K562 (cell line): ENCODE measurements around the gene ILK. TPM values are rescaled to one million over a fixed set of nuclear protein-coding genes. Genes with fewer than 3 reads are reported as not detected.

Experiments used
- ARID2 ChIP-seq: fragments of 450-650 bp; IDR thresholded peaks from 2 replicates; pipeline ENCODE4 v1.6.1; 2017; ENCODE audit warnings: antibody characterized with exemption, mild to moderate bottlenecking
- ETV5 ChIP-seq: sonication (generic); formaldehyde crosslinking; IDR thresholded peaks from 2 replicates; pipeline ENCODE4 v1.4.0; 2020; ENCODE audit warnings: low read depth, mild to moderate bottlenecking, missing genetic modification reagents
- ETV6 ChIP-seq, 3 experiments: fragments of 150-350 bp in 1 of 3; sonication (generic) in 1 of 3; formaldehyde crosslinking in 1 of 3; IDR thresholded peaks; 2 replicates each; pipeline versions ENCODE4 v1.6.1 to v1.8.0; 2014 to 2022; ENCODE audit warnings: borderline replicate concordance in 2 of 3, low read depth in 2 of 3, antibody characterized with exemption in 1 of 3, low read length in 1 of 3, mild to moderate bottlenecking in 1 of 3, missing genetic modification reagents in 1 of 3
- HMG20B ChIP-seq: fragments of 250-450 bp; sonication (Bioruptor Pico); IDR thresholded peaks from 2 replicates; pipeline ENCODE4 v1.5.0; 2021; ENCODE audit warnings: mild to moderate bottlenecking
- HMGN3 ChIP-seq: IDR thresholded peaks from 2 replicates; pipeline ENCODE4 v1.6.1; 2011; ENCODE audit warnings: borderline replicate concordance, low read depth, mild to moderate bottlenecking, mixed read lengths, low read length; ENCODE audit not compliant: insufficient read length; ENCODE audit errors: extremely low read depth
- LEF1 ChIP-seq: fragments of 450-650 bp; IDR thresholded peaks from 2 replicates; pipeline ENCODE4 v1.6.1; 2016; ENCODE audit warnings: mild to moderate bottlenecking
- MAFF ChIP-seq: IDR thresholded peaks from 2 replicates; pipeline ENCODE4 v1.6.1; 2012; ENCODE audit warnings: low read length, improper control_type of control experiment
- NFYB ChIP-seq: IDR thresholded peaks from 2 replicates; pipeline ENCODE4 v1.6.1; 2011; ENCODE audit warnings: mild to moderate bottlenecking, moderate library complexity; ENCODE audit not compliant: insufficient read length; ENCODE audit errors: extremely low read depth
- RAD51 ChIP-seq: fragments of 450-650 bp; IDR thresholded peaks from 2 replicates; pipeline ENCODE4 v1.7.1; 2016; ENCODE audit warnings: low read depth, mild to moderate bottlenecking, borderline replicate concordance
- SETDB1 ChIP-seq: IDR thresholded peaks from one replicate; pipeline ENCODE4 v1.6.1; 2012; ENCODE audit warnings: low read length, control low read depth, inconsistent platforms
- ZBTB1 ChIP-seq: sonication (generic); formaldehyde crosslinking; IDR thresholded peaks from 2 replicates; pipeline ENCODE4 v1.8.1; 2023; ENCODE audit warnings: missing genetic modification reagents, low read depth, mild to moderate bottlenecking, borderline replicate concordance
- ZKSCAN8 ChIP-seq: fragments of 200-800 bp; sonication (Bioruptor generic); IDR thresholded peaks from 2 replicates; pipeline ENCODE4 v1.6.1; 2016; ENCODE audit warnings: missing genetic modification characterization, missing compliant biosample characterization
- ZNF23 ChIP-seq: fragments of 250-450 bp; sonication (Bioruptor Pico); IDR thresholded peaks from 2 replicates; pipeline ENCODE4 v1.4.0; 2020; ENCODE audit warnings: mild to moderate bottlenecking
- ZNF24 ChIP-seq: fragments of 450-650 bp; IDR thresholded peaks from 2 replicates; pipeline ENCODE4 v1.6.1; 2016
- ZSCAN32 ChIP-seq: fragments of 450-650 bp; formaldehyde crosslinking; IDR thresholded peaks from 2 replicates; pipeline ENCODE4 v1.4.0; 2020; ENCODE audit warnings: mild to moderate bottlenecking, moderate library complexity
- polyA plus RNA-seq, 8 experiments: library from polyadenylated mRNA; depleted of rRNA in 4 of 8; stranded (reverse) in 5 of 8; unstranded in 3 of 8; fragments of >200 nt; fragmentation: Nextera tagmentation in 2 of 8; fragmentation: Illumina TruSeq in 1 of 8; extraction: Ambion mirVana in 2 of 8; extraction: Trizol in 1 of 8; gene quantifications; 2 replicates each; pipeline versions ENCODE4 v1.2.1 to v1.2.3, GENCODE V29; 2011 to 2014; ENCODE audit warnings: inconsistent platforms in 1 of 8, missing spikeins in 1 of 8
- total RNA-seq, 7 experiments: library from RNA; depleted of rRNA in 6 of 7; stranded (reverse); fragments of >200 nt in 6 of 7; fragmentation: Illumina TruSeq in 2 of 7; extraction: Trizol in 2 of 7; gene quantifications; 2 replicates each; pipeline versions ENCODE4 v1.2.1 to v1.2.3, GENCODE V29; 2011 to 2021; ENCODE audit warnings: low replicate concordance in 1 of 7
- TF ChIP-seq, protein P1 (sequence below): sonication (generic); formaldehyde crosslinking; IDR thresholded peaks from 2 replicates; pipeline ENCODE4 v1.8.0; 2023; ENCODE audit warnings: missing genetic modification reagents, mild to moderate bottlenecking, borderline replicate concordance
- TF ChIP-seq, protein P2 (sequence below): sonication (generic); formaldehyde crosslinking; IDR thresholded peaks from 2 replicates; pipeline ENCODE4 v1.9.0; 2022; ENCODE audit warnings: mild to moderate bottlenecking, missing genetic modification reagents
- TF ChIP-seq, protein P3 (sequence below): sonication (generic); formaldehyde crosslinking; IDR thresholded peaks from 2 replicates; pipeline ENCODE4 v1.8.1; 2023; ENCODE audit warnings: mild to moderate bottlenecking, missing genetic modification reagents
- TF ChIP-seq, protein P4 (sequence below): sonication (generic); formaldehyde crosslinking; IDR thresholded peaks from 2 replicates; pipeline ENCODE4 v1.8.1; 2023; ENCODE audit warnings: mild to moderate bottlenecking, missing genetic modification reagents

Gene ILK
- total and polyA plus RNA-seq, 9 of the 15 experiments (the other 6 are each of a cell fraction or from before 2014, with no cell fraction given): 43.3 to 95.9 (median 58.9) TPM

DNA sequence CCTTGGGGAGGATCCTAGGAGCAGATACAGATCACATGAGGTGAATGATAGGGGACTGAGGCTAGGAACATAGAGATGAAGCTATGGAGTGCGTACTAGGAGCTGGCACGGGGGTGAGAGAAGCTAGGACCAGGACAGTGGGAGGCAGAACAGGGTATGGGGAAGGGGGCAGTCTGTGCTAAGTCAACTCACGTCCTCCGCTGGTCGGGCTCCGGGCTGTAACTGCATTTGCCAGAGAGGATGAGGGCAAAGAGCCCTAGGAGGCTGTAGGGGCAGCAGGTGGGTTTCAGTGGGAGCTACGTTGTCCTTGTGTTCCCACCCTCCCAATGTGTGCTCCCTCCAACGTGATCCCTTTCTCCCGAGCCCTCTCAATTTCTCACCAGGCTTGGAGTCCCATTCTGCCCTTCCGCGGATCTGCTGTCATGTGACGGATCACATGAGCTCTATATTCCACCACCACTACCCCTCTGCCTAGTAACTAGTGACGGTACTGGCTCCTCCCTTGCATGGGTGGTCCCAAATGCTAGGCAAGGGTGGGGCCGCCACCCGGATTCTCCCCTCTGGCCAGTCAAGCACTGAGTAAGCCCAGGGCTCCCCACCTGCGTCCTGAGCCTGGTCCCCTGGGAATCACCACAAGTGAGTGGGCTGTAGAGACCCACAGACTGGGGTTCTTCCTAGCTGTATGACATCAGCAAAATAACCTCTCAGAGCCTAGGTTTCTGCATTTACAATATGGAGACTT lies 15.6 kb downstream of the ILK start, which contains the start of gene TPP1 (continued):
- TF ChIP-seq, protein P1, sequence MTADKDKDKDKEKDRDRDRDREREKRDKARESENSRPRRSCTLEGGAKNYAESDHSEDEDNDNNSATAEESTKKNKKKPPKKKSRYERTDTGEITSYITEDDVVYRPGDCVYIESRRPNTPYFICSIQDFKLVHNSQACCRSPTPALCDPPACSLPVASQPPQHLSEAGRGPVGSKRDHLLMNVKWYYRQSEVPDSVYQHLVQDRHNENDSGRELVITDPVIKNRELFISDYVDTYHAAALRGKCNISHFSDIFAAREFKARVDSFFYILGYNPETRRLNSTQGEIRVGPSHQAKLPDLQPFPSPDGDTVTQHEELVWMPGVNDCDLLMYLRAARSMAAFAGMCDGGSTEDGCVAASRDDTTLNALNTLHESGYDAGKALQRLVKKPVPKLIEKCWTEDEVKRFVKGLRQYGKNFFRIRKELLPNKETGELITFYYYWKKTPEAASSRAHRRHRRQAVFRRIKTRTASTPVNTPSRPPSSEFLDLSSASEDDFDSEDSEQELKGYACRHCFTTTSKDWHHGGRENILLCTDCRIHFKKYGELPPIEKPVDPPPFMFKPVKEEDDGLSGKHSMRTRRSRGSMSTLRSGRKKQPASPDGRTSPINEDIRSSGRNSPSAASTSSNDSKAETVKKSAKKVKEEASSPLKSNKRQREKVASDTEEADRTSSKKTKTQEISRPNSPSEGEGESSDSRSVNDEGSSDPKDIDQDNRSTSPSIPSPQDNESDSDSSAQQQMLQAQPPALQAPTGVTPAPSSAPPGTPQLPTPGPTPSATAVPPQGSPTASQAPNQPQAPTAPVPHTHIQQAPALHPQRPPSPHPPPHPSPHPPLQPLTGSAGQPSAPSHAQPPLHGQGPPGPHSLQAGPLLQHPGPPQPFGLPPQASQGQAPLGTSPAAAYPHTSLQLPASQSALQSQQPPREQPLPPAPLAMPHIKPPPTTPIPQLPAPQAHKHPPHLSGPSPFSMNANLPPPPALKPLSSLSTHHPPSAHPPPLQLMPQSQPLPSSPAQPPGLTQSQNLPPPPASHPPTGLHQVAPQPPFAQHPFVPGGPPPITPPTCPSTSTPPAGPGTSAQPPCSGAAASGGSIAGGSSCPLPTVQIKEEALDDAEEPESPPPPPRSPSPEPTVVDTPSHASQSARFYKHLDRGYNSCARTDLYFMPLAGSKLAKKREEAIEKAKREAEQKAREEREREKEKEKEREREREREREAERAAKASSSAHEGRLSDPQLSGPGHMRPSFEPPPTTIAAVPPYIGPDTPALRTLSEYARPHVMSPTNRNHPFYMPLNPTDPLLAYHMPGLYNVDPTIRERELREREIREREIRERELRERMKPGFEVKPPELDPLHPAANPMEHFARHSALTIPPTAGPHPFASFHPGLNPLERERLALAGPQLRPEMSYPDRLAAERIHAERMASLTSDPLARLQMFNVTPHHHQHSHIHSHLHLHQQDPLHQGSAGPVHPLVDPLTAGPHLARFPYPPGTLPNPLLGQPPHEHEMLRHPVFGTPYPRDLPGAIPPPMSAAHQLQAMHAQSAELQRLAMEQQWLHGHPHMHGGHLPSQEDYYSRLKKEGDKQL: no peak
- TF ChIP-seq ETV5 (CRISPR knock-in tag) (no peak), SETDB1 (no peak), ZKSCAN8 (no peak), ARID2 (no peak), ZSCAN32 (no peak), ZBTB1 (CRISPR knock-in tag) (no peak), LEF1 (no peak), MAFF (no peak), ETV6 (IDR thresholded peaks at IDR 0.05; ENCODE audit: borderline replicate concordance in 1 of 2, low read depth in 2 of 2, low read length in 1 of 2) (no peak), ETV6 (CRISPR knock-in tag; IDR thresholded peaks at IDR 0.05; ENCODE audit: borderline replicate concordance) (no peak), RAD51 (peak; percentile 99), NFYB (no peak), ZNF24 (no peak), ZNF23 (CRISPR knock-in tag) (no peak), HMGN3 (no peak), HMG20B (CRISPR knock-in tag) (no peak)
- TF ChIP-seq, protein P2, sequence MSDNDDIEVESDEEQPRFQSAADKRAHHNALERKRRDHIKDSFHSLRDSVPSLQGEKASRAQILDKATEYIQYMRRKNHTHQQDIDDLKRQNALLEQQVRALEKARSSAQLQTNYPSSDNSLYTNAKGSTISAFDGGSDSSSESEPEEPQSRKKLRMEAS: no peak; the same call in 1 of the 2 replicates
- TF ChIP-seq, protein P3, sequence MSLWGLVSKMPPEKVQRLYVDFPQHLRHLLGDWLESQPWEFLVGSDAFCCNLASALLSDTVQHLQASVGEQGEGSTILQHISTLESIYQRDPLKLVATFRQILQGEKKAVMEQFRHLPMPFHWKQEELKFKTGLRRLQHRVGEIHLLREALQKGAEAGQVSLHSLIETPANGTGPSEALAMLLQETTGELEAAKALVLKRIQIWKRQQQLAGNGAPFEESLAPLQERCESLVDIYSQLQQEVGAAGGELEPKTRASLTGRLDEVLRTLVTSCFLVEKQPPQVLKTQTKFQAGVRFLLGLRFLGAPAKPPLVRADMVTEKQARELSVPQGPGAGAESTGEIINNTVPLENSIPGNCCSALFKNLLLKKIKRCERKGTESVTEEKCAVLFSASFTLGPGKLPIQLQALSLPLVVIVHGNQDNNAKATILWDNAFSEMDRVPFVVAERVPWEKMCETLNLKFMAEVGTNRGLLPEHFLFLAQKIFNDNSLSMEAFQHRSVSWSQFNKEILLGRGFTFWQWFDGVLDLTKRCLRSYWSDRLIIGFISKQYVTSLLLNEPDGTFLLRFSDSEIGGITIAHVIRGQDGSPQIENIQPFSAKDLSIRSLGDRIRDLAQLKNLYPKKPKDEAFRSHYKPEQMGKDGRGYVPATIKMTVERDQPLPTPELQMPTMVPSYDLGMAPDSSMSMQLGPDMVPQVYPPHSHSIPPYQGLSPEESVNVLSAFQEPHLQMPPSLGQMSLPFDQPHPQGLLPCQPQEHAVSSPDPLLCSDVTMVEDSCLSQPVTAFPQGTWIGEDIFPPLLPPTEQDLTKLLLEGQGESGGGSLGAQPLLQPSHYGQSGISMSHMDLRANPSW: no peak
- TF ChIP-seq, protein P4, sequence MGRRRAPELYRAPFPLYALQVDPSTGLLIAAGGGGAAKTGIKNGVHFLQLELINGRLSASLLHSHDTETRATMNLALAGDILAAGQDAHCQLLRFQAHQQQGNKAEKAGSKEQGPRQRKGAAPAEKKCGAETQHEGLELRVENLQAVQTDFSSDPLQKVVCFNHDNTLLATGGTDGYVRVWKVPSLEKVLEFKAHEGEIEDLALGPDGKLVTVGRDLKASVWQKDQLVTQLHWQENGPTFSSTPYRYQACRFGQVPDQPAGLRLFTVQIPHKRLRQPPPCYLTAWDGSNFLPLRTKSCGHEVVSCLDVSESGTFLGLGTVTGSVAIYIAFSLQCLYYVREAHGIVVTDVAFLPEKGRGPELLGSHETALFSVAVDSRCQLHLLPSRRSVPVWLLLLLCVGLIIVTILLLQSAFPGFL (CRISPR knock-in tag): no peak
